Duodenal mucosa (tissue), 2 donors: Measurements from ENCODE around the gene PPIAL4G.
"Not testable (repeated sequence)": the region's sequence is repeated elsewhere in the genome, so short reads cannot be mapped to it uniquely, and the experiment has no call there.

Experiments used
- H3K27ac ChIP-seq: one replicate; pipeline ENCODE4 v1.7.0; 2013; ENCODE audit warnings: low read depth, low read length
- H3K27me3 ChIP-seq, 2 donors: one replicate each; pipeline ENCODE4 v1.7.0; 2013; ENCODE audit warnings: low read length in 2 of 2, control low read depth in 1 of 2; ENCODE audit not compliant: insufficient read depth in 2 of 2, control insufficient read depth in 1 of 2
- H3K36me3 ChIP-seq, 2 donors: one replicate each; pipeline ENCODE4 v1.7.0; 2013; ENCODE audit warnings: low read length in 2 of 2, control low read depth in 1 of 2; ENCODE audit not compliant: insufficient read depth in 2 of 2, control insufficient read depth in 1 of 2
- H3K4me1 ChIP-seq, 2 donors: one replicate each; pipeline ENCODE4 v1.7.0; 2013; ENCODE audit warnings: low read length in 2 of 2, control low read depth in 1 of 2; ENCODE audit not compliant: insufficient read depth in 2 of 2, control insufficient read depth in 1 of 2
- H3K4me3 ChIP-seq, 2 donors: one replicate each; pipeline ENCODE4 v1.7.0; 2013; ENCODE audit warnings: low read length in 2 of 2, low read depth in 1 of 2
- H3K9ac ChIP-seq, 2 donors: one replicate each; pipeline ENCODE4 v1.7.0; 2013; ENCODE audit warnings: low read length in 2 of 2, low read depth in 1 of 2
- H3K9me3 ChIP-seq, 2 donors: one replicate each; pipeline ENCODE4 v1.7.0; 2013; ENCODE audit warnings: low read length in 2 of 2, control low read depth in 1 of 2; ENCODE audit not compliant: control insufficient read depth in 1 of 2

The PPIAL4G gene

DNA sequence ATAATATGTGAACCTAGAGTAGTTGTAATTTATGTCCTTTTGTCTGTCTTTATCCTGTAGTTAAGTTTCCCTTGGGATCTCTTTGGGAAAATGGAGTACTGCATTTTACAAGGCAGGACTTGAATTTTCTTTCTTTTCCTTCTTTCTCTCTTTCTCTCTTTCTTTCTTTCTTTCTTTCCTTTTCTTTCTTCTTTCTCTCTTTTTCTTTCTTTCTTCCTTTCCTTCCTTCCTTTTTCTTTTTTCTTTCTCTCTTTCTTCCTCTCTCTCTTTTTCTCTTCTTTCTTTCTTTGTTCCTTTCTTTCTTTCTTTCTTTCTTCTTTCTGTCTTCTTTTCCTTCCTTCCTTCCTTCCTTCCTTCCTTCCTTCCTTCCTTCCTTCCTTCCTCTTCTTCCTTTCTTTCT is 10.8 kb upstream of the PPIAL4G start:
- H3K9ac ChIP-seq, H3K4me3 ChIP-seq, H3K27me3 ChIP-seq, H3K27ac ChIP-seq, H3K36me3 ChIP-seq, H3K9me3 ChIP-seq, H3K4me1 ChIP-seq: not testable (repeated sequence)

DNA sequence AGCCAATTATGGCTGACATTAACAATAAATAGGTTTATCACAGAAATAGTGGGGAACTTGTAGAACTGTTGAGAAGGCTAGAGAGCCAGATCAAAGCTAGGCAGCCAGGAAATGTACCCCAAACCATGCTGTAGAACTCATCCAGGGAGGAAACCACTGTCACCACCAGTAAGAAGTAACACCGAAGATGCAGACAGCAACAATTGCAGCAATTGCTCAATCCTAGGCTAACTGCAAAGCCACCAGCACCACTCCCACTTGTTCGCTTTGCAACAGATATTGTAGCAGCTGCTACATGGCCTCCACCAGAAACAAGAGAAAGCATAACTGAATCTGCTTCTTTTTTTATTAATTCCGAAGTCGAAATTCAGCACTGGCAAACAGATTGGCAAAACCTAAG is 2.0 kb downstream of the PPIAL4G start:
- H3K9me3 ChIP-seq, H3K27ac ChIP-seq, H3K9ac ChIP-seq, H3K4me3 ChIP-seq, H3K36me3 ChIP-seq, H3K27me3 ChIP-seq, H3K4me1 ChIP-seq: not testable (repeated sequence)

DNA sequence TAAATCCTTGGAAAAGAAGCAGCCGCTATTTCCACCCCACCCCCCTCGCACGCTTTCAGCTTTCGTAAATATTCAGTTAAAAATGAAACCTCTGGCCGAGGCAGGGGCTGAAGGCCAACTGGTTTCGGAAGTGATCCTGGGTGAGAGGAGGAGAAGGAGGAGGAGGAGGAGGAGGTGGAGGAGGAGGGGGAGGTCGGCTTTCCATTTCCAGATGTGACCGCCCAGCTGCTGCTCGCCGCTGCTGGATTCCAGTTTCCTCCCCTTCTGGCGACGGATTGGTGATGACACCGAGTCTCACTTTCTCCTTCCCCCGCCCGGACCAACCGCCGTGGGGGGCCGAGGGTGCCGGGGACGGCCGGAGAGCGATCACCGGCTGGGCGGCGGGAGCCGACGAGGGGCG is 23.4 kb downstream of the PPIAL4G start:
- not testable (repeated sequence) for H3K36me3 ChIP-seq, H3K4me1 ChIP-seq, H3K9ac ChIP-seq, H3K9me3 ChIP-seq, H3K27ac ChIP-seq, H3K27me3 ChIP-seq
- peak overlapping the region in 1 of 2 donors; percentile 59 for H3K4me3 ChIP-seq

DNA sequence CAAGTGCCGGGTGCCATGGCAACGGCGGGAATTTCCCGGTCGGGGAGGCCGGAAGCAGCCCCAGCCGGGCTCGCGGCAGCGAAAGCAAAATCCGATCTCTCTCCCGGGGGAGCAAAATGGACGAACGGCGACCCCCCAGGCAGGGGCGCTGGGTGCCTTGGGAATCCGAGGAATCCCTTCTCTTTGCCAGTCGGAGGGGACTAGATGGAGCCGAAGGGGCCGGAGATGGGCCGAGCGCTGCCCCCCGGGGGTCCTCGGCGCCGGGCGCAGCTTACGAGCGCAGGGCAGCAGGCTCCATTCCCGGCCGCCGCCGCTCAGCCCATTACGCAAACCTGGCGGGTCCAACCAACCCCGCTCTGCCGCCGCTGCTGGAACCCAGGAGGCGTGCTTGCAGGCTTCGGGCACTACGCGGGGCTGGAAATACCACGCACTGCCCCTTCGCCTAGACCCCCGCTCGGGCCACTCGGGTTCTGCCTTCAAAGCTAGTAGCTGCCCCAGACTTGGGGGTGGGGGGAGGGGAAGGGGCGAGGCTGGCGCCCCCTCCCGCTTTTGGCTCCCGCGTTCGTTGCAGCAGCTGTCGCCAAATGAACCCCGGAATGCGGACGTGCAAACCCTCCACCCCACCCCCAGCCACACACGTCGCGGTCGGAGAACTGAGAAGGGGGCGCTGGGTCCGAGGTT is 24.1 kb downstream of the PPIAL4G start:
- H3K36me3 ChIP-seq, H3K9ac ChIP-seq, H3K9me3 ChIP-seq, H3K27me3 ChIP-seq, H3K4me1 ChIP-seq: not testable (repeated sequence)
- Histone ChIP-seq H3K27ac (peak overlapping the region; percentile 42), H3K4me3 (peak overlapping the region; percentile 50 to 59)

DNA sequence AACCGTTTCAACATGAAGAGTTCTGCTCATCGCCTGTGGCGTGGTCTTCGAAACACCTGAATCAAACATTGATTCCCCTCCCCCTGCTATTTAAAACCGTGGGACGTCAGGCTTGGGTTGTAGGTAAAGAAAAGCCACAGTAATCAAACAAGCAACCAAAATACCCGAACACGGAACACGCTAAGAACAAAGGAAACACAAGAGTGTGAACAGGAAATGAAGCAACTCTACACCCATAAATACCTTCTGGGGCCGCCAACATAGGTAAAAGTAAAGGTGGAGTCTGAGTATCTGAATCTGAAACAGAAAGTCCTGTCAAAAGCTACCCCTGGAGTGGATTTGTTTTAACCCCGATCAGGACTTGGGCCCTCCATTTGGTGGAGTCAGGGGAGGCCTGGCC is 24.7 kb downstream of the PPIAL4G start:
- not testable (repeated sequence) for H3K36me3 ChIP-seq, H3K27me3 ChIP-seq, H3K9me3 ChIP-seq, H3K9ac ChIP-seq, H3K27ac ChIP-seq, H3K4me1 ChIP-seq
- H3K4me3 ChIP-seq, result peak overlapping the region; percentile 32 to 35

DNA sequence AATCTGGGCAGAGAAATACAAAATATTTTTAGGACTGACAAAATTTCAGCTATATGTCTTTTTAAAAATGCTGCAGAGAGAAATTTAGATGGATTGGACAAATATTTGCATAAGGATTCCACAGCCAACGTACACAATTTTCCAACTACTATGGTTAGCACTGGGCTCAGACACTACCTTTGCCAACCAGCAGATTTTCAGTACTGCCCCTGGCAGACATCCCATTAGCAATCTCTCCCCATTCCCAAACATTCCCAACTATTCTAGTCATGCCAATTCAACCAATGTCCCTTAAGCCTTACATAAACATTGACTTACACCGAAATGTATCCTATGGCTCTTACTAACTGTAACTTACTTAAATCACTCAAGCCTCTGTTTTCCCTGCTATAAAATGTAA is 30.3 kb downstream of the PPIAL4G start:
- not testable (repeated sequence) for H3K36me3 ChIP-seq, H3K4me3 ChIP-seq, H3K9me3 ChIP-seq, H3K9ac ChIP-seq, H3K4me1 ChIP-seq, H3K27ac ChIP-seq, H3K27me3 ChIP-seq

DNA sequence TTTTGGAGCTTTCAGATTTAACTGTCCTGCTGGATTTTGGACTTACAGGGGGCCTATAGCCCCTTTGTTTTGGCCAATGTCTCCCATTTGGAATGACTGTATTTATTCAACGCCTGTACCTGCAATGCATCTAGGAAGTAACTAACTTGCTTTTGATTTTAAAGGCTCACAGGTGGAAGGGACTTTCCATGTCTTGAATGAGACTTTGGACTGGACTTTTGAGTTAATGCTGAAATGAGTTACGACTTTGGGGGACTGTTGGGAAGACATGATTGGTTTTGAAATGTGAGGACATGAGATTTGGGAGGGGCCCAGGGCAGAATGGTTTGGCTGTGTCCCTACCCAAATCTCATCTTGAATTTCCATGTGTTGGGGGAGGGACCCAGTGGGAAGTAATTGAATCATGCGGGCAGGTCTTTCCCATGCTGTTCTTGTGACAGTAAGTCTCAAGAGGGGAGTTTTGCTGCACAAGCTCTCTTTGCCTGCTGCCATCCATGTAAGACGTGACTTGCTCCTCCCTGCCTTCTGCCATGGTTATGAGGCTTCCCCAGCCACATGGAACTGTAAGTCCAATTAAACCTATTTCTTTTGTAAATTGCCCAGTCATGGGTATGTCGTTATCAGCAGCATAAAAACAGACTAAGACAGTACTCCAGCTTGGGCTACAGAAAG is 43.3 kb downstream of the PPIAL4G start:
- not testable (repeated sequence) for H3K9me3 ChIP-seq, H3K4me3 ChIP-seq, H3K27me3 ChIP-seq, H3K27ac ChIP-seq, H3K36me3 ChIP-seq, H3K9ac ChIP-seq, H3K4me1 ChIP-seq

DNA sequence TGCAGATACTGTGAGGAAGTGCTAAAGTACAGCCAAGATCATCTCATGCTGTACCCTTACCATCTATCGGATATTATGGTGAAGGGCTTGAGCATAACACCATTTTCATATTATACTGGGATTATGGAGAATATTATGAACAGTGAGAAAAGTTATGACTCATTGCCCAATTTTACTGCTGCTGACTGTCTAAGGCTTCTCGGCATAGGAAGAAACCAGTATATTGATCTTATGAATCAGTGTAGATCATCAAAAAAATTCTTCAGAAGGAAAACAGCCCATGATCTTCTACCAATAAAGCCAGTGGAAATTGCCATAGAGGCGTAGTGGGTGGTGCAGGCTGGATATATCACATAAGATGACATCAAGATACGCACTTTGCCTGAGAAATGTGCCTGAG is 47.7 kb downstream of the PPIAL4G start:
- Histone ChIP-seq H3K4me3 (no peak overlapping the region), H3K9ac (no peak overlapping the region), H3K27me3 (no peaks in the 10 kb centered on the region), H3K9me3 (no peaks in the 10 kb centered on the region), H3K4me1 (no peaks in the 10 kb centered on the region), H3K36me3 (peaks cover 0 to 4% of the 10 kb centered on the region in 2 donors), H3K27ac (no peak overlapping the region)

DNA sequence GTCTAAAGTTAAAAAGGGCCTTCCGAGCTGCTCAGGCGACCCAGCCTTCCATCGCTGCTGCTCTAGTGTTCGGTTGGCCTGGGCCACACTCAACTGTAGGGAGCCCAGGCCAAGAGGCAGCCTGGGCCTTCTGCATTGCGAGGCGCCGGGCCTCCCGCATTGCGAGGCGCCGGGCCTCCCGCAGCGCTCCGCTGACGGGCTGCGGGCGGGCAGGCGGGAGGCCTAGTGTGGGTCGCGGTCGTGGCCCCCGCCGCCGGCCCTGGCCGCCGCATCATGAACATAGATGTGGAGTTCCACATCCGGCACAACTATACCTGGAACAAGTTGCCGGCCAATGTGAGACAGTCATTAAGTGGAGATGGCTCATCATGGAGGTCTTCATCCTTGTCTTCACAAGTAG is 48.3 kb downstream of the PPIAL4G start:
- Histone ChIP-seq H3K9me3 (no peaks in the 10 kb centered on the region), H3K4me3 (no peak overlapping the region), H3K36me3 (peaks cover 0 to 4% of the 10 kb centered on the region in 2 donors), H3K9ac (no peak overlapping the region), H3K27ac (no peak overlapping the region), H3K4me1 (no peaks in the 10 kb centered on the region), H3K27me3 (no peaks in the 10 kb centered on the region)

DNA sequence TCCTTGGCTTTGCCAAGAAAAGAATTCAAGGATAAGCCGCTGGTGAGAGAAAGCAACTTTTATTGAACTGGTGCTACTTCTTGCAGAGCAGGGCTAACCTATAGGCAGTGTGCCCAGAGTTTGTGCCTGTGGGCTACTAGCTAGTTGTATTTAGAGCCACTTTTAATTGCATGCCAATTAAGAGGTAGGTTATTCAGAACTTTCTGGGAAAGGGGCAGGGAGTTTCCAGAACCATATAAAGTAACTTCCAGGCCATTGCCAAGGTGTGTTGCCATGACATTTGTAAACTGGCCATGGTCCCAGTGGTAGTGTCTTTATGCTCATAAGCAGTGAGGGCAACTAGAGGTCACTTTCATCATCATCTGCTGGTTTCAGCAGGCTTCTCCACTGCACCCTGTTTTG is 50.2 kb downstream of the PPIAL4G start:
- not testable (repeated sequence) for H3K36me3 ChIP-seq, H3K27me3 ChIP-seq, H3K4me3 ChIP-seq, H3K9ac ChIP-seq, H3K9me3 ChIP-seq, H3K4me1 ChIP-seq
- peak overlapping the region; percentile 6 for H3K27ac ChIP-seq
